HEK293 (cell line): Measurements from ENCODE around the gene RNF43.

Experiments used
- CTCF ChIA-PET: fragments of 350-600 bp; formaldehyde crosslinking; extraction: SDS; loops from one replicate; lab custom pipeline; 2021; ENCODE audit warnings: antibody characterized with exemption; lab: Yijun Ruan, JAX
- POLR2A ChIA-PET: fragments of 300-600 bp; formaldehyde crosslinking; extraction: SDS; loops from one replicate; lab custom pipeline; 2020; ENCODE audit warnings: antibody characterized with exemption, inconsistent platforms; lab: Yijun Ruan, JAX
- H3K27ac ChIP-seq: fragments of 200-500 bp; sonication (Bioruptor generic); 2 replicates; pipeline ENCODE4 v1.5.1; 2014; ENCODE audit warnings: low read depth, low read length, control low read depth, inconsistent platforms; ENCODE audit errors: extremely low read depth
- H3K36me3 ChIP-seq, 2 experiments: fragments of 200-500 bp in 1 of 2; sonication (Bioruptor generic) in 1 of 2; 1 replicate in 1 of 2; 2 replicates in 1 of 2; pipeline ENCODE4 v1.5.1; 2014 to 2017; ENCODE audit warnings: inconsistent platforms in 2 of 2, low read length in 2 of 2; ENCODE audit not compliant: control insufficient read depth in 2 of 2, insufficient read depth in 1 of 2
- H3K4me1 ChIP-seq: fragments of 200-500 bp; sonication (Bioruptor generic); 2 replicates; pipeline ENCODE4 v1.5.1; 2014; ENCODE audit warnings: mild to moderate bottlenecking, low read length, inconsistent platforms; ENCODE audit not compliant: control insufficient read depth, insufficient read depth
- H3K4me3 ChIP-seq: 2 replicates; pipeline ENCODE4 v1.5.1; 2011; ENCODE audit warnings: low read depth, mild to moderate bottlenecking, control low read depth, low read length, moderate library complexity
- H3K9me3 ChIP-seq: fragments of 200-500 bp; sonication (Bioruptor generic); 2 replicates; pipeline ENCODE4 v1.5.1; 2014; ENCODE audit warnings: low read depth, low read length, inconsistent platforms; ENCODE audit not compliant: control insufficient read depth, insufficient read depth
- KLF1 ChIP-seq: fragments of 450-650 bp; formaldehyde crosslinking; IDR thresholded peaks from 2 replicates; pipeline ENCODE4 v1.5.1; 2016; ENCODE audit warnings: missing biosample characterization, missing genetic modification characterization
- SCRT1 ChIP-seq: fragments of 450-650 bp; formaldehyde crosslinking; IDR thresholded peaks from 2 replicates; pipeline ENCODE4 v1.5.1; 2016; ENCODE audit warnings: missing biosample characterization, missing genetic modification characterization, borderline replicate concordance
- SCRT2 ChIP-seq: fragments of 450-650 bp; formaldehyde crosslinking; IDR thresholded peaks from 2 replicates; pipeline ENCODE4 v1.5.1; 2016; ENCODE audit warnings: missing biosample characterization, missing genetic modification characterization
- SP7 ChIP-seq: fragments of 450-650 bp; formaldehyde crosslinking; IDR thresholded peaks from 2 replicates; pipeline ENCODE4 v1.5.1; 2016; ENCODE audit warnings: missing biosample characterization, missing genetic modification characterization
- ZIC2 ChIP-seq: fragments of 450-650 bp; formaldehyde crosslinking; IDR thresholded peaks from 2 replicates; pipeline ENCODE4 v1.5.1; 2016; ENCODE audit warnings: missing biosample characterization, missing genetic modification characterization
- ZNF114 ChIP-seq: fragments of 450-650 bp; formaldehyde crosslinking; IDR thresholded peaks from 2 replicates; pipeline ENCODE4 v1.5.0; 2017; ENCODE audit warnings: missing biosample characterization, missing genetic modification characterization
- ZNF174 ChIP-seq: fragments of 450-650 bp; formaldehyde crosslinking; IDR thresholded peaks from 2 replicates; pipeline ENCODE4 v1.5.0; 2017; ENCODE audit warnings: missing biosample characterization, mild to moderate bottlenecking, missing genetic modification characterization
- ZNF175 ChIP-seq: fragments of 450-650 bp; formaldehyde crosslinking; IDR thresholded peaks from 2 replicates; pipeline ENCODE4 v1.5.1; 2016; ENCODE audit warnings: missing biosample characterization, missing genetic modification characterization
- ZNF24 ChIP-seq: fragments of 450-650 bp; formaldehyde crosslinking; IDR thresholded peaks from 2 replicates; pipeline ENCODE4 v1.5.1; 2016; ENCODE audit warnings: missing biosample characterization, missing genetic modification characterization
- ZNF292 ChIP-seq: fragments of 450-650 bp; formaldehyde crosslinking; IDR thresholded peaks from 2 replicates; pipeline ENCODE4 v1.5.1; 2016; ENCODE audit warnings: low read depth, missing biosample characterization, missing genetic modification characterization, borderline replicate concordance
- ZNF324 ChIP-seq: fragments of 450-650 bp; formaldehyde crosslinking; IDR thresholded peaks from 2 replicates; pipeline ENCODE4 v1.5.1; 2016; ENCODE audit warnings: missing biosample characterization, missing genetic modification characterization
- ZNF335 ChIP-seq: fragments of 450-650 bp; formaldehyde crosslinking; conservative IDR thresholded peaks from 2 replicates; pipeline ENCODE4 v1.5.1; 2016; ENCODE audit warnings: missing biosample characterization, missing genetic modification characterization
- ZNF362 ChIP-seq: fragments of 450-650 bp; formaldehyde crosslinking; IDR thresholded peaks from 2 replicates; pipeline ENCODE4 v1.5.1; 2016; ENCODE audit warnings: missing biosample characterization, missing genetic modification characterization
- ZNF561 ChIP-seq: fragments of 450-650 bp; IDR thresholded peaks from 2 replicates; pipeline ENCODE4 v1.5.1; 2018; ENCODE audit warnings: missing biosample characterization, missing genetic modification characterization, borderline replicate concordance
- ZNF585B ChIP-seq: fragments of 450-650 bp; formaldehyde crosslinking; IDR thresholded peaks from 2 replicates; pipeline ENCODE4 v1.5.1; 2016; ENCODE audit warnings: missing biosample characterization, missing genetic modification characterization
- ZNF692 ChIP-seq: fragments of 450-650 bp; formaldehyde crosslinking; IDR thresholded peaks from 2 replicates; pipeline ENCODE4 v1.5.1; 2016; ENCODE audit warnings: missing biosample characterization, missing genetic modification characterization
- ZNF768 ChIP-seq: fragments of 450-650 bp; formaldehyde crosslinking; IDR thresholded peaks from 2 replicates; pipeline ENCODE4 v1.5.1; 2018; ENCODE audit warnings: missing biosample characterization, mild to moderate bottlenecking, missing genetic modification characterization
- TF ChIP-seq, protein P1 (sequence below): fragments of 450-650 bp; formaldehyde crosslinking; IDR thresholded peaks from 2 replicates; pipeline ENCODE4 v1.5.1; 2016; ENCODE audit warnings: missing biosample characterization, missing genetic modification characterization, borderline replicate concordance
- TF ChIP-seq, protein P2 (sequence below): fragments of 450-650 bp; formaldehyde crosslinking; IDR thresholded peaks from 2 replicates; pipeline ENCODE4; 2016; ENCODE audit warnings: missing biosample characterization, missing genetic modification characterization
- TF ChIP-seq, protein P3 (sequence below): fragments of 450-650 bp; formaldehyde crosslinking; IDR thresholded peaks from 2 replicates; pipeline ENCODE4 v1.5.1; 2016; ENCODE audit warnings: missing biosample characterization, missing genetic modification characterization
- TF ChIP-seq, protein P4 (sequence below): fragments of 450-650 bp; formaldehyde crosslinking; IDR thresholded peaks from 2 replicates; pipeline ENCODE4 v1.5.1; 2016; ENCODE audit warnings: missing biosample characterization, missing genetic modification characterization
- TF ChIP-seq, protein P5 (sequence below): fragments of 450-650 bp; formaldehyde crosslinking; IDR thresholded peaks from 2 replicates; pipeline ENCODE4 v1.5.1; 2016; ENCODE audit warnings: missing biosample characterization, missing genetic modification characterization

RNF43 gene

DNA sequence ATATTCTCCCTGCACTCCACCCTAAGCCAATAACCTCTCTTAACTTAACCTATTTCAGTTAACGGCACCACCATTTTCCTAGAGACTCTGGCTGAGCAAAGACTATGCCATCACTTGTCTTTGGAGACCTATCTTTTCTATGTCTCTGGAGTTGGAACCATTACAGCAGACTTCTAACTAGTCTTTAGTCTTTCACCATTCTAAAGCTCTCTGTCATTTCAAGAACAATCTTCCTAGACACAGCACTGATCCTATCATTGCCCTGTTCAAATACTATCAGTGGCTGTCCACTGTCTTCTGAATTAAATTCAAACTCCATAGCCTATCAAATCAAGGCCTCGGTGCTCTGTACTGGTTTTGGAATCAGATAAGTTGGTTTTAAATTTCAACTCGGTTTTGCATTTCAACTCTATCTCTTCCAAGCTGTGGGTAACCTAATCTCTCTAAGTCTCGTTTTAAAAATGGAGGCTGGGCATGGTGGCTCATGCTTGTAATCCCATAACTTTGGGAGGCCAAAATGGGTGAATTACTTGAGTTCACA lies 31.9 kb downstream of the RNF43 start (continued):
- TF ChIP-seq, protein P1, sequence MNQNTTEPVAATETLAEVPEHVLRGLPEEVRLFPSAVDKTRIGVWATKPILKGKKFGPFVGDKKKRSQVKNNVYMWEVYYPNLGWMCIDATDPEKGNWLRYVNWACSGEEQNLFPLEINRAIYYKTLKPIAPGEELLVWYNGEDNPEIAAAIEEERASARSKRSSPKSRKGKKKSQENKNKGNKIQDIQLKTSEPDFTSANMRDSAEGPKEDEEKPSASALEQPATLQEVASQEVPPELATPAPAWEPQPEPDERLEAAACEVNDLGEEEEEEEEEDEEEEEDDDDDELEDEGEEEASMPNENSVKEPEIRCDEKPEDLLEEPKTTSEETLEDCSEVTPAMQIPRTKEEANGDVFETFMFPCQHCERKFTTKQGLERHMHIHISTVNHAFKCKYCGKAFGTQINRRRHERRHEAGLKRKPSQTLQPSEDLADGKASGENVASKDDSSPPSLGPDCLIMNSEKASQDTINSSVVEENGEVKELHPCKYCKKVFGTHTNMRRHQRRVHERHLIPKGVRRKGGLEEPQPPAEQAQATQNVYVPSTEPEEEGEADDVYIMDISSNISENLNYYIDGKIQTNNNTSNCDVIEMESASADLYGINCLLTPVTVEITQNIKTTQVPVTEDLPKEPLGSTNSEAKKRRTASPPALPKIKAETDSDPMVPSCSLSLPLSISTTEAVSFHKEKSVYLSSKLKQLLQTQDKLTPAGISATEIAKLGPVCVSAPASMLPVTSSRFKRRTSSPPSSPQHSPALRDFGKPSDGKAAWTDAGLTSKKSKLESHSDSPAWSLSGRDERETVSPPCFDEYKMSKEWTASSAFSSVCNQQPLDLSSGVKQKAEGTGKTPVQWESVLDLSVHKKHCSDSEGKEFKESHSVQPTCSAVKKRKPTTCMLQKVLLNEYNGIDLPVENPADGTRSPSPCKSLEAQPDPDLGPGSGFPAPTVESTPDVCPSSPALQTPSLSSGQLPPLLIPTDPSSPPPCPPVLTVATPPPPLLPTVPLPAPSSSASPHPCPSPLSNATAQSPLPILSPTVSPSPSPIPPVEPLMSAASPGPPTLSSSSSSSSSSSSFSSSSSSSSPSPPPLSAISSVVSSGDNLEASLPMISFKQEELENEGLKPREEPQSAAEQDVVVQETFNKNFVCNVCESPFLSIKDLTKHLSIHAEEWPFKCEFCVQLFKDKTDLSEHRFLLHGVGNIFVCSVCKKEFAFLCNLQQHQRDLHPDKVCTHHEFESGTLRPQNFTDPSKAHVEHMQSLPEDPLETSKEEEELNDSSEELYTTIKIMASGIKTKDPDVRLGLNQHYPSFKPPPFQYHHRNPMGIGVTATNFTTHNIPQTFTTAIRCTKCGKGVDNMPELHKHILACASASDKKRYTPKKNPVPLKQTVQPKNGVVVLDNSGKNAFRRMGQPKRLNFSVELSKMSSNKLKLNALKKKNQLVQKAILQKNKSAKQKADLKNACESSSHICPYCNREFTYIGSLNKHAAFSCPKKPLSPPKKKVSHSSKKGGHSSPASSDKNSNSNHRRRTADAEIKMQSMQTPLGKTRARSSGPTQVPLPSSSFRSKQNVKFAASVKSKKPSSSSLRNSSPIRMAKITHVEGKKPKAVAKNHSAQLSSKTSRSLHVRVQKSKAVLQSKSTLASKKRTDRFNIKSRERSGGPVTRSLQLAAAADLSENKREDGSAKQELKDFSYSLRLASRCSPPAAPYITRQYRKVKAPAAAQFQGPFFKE (tag by site-specific recombination), result no peak
- TF ChIP-seq ZNF768 (tag by site-specific recombination) (no peak), KLF1 (no peak), ZNF561 (no peak), ZNF585B (tag by site-specific recombination) (peak; percentile 21; the same call in 1 of the 2 replicates), ZNF692 (tag by site-specific recombination) (no peak), SP7 (no peak), ZNF114 (tag by site-specific recombination) (no peak), ZNF24 (tag by site-specific recombination) (no peak), ZNF292 (tag by site-specific recombination) (no peak)
- TF ChIP-seq, protein P2, sequence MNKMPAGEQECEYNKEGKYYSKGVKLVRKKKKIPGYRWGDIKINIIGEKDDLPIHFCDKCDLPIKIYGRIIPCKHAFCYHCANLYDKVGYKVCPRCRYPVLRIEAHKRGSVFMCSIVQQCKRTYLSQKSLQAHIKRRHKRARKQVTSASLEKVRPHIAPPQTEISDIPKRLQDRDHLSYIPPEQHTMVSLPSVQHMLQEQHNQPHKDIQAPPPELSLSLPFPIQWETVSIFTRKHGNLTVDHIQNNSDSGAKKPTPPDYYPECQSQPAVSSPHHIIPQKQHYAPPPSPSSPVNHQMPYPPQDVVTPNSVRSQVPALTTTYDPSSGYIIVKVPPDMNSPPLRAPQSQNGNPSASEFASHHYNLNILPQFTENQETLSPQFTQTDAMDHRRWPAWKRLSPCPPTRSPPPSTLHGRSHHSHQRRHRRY (tag by site-specific recombination), result no peak
- TF ChIP-seq, protein P3, sequence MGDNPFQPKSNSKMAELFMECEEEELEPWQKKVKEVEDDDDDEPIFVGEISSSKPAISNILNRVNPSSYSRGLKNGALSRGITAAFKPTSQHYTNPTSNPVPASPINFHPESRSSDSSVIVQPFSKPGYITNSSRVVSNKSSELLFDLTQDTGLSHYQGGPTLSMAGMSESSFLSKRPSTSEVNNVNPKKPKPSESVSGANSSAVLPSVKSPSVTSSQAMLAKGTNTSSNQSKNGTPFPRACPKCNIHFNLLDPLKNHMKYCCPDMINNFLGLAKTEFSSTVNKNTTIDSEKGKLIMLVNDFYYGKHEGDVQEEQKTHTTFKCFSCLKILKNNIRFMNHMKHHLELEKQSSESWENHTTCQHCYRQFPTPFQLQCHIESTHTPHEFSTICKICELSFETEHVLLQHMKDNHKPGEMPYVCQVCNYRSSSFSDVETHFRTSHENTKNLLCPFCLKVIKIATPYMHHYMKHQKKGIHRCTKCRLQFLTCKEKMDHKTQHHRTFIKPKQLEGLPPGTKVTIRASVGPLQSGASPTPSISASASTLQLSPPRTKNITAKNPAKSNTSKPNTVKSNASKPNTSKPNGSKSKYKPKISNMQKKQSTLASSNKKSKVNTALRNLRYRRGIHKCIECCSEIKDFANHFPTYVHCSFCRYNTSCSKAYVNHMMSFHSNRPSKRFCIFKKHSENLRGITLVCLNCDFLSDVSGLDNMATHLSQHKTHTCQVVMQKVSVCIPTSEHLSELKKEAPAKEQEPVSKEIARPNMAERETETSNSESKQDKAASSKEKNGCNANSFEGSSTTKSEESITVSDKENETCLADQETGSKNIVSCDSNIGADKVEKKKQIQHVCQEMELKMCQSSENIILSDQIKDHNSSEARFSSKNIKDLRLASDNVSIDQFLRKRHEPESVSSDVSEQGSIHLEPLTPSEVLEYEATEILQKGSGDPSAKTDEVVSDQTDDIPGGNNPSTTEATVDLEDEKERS (tag by site-specific recombination), result no peak

DNA sequence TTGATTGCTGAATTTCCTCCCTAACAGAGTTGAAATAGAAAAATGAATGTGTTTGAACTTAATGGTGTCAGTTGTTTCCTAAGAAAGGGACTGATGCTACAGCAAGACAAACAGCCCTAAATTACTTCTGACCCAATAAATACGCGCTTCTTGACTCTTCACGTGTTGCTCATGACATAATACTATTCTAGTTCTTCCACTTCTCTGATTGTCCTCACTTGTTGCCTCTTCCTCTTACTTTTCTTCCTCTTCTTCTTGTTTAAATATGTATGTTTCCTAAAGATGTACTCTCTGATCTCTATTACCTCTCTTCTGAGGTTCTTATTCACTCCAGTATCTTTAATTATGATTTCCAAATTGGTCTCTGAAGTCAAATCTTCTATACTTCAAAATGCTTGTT lies 32.4 kb downstream of the RNF43 start:
- no peak overlapping the region for H3K4me3 ChIP-seq
- CTCF ChIA-PET, result interaction anchor here (1.2 kb wide), 1 partner anchor 69 kb away, joined by 3 read pairs; no protein-coding TSS in a partner anchor
- TF ChIP-seq, protein P4, sequence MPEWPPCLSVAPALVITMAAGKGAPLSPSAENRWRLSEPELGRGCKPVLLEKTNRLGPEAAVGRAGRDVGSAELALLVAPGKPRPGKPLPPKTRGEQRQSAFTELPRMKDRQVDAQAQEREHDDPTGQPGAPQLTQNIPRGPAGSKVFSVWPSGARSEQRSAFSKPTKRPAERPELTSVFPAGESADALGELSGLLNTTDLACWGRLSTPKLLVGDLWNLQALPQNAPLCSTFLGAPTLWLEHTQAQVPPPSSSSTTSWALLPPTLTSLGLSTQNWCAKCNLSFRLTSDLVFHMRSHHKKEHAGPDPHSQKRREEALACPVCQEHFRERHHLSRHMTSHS (tag by site-specific recombination), result no peak
- no peak for TF ChIP-seq ZNF324
- TF ChIP-seq SCRT1 (tag by site-specific recombination), result peak; percentile 55; the same call in 1 of the 2 replicates
- TF ChIP-seq SCRT2 (tag by site-specific recombination), result peak; percentile 81
- TF ChIP-seq, protein P5, sequence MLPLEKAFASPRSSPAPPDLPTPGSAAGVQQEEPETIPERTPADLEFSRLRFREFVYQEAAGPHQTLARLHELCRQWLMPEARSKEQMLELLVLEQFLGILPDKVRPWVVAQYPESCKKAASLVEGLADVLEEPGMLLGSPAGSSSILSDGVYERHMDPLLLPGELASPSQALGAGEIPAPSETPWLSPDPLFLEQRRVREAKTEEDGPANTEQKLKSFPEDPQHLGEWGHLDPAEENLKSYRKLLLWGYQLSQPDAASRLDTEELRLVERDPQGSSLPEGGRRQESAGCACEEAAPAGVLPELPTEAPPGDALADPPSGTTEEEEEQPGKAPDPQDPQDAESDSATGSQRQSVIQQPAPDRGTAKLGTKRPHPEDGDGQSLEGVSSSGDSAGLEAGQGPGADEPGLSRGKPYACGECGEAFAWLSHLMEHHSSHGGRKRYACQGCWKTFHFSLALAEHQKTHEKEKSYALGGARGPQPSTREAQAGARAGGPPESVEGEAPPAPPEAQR (tag by site-specific recombination), result no peak
- no peak for TF ChIP-seq ZIC2 (tag by site-specific recombination)
- TF ChIP-seq ZNF335 (tag by site-specific recombination), result no peak
- no peak for TF ChIP-seq ZNF174 (tag by site-specific recombination)
- no peak for TF ChIP-seq ZNF362
- no peak for TF ChIP-seq ZNF175 (tag by site-specific recombination)

More for the DNA sequence above, 32.4 kb downstream of the RNF43 start:
- H3K27ac ChIP-seq, result no peak overlapping the region
- H3K36me3 ChIP-seq, result no peaks in the 10 kb centered on the region
- H3K4me1 ChIP-seq, result peaks cover 35% of the 10 kb centered on the region
- no peaks in the 10 kb centered on the region for H3K9me3 ChIP-seq
- POLR2A ChIA-PET, result interaction anchor here (1.5 to 1.6 kb wide), 2 partner anchors 33 kb away, joined by 4 to 6 read pairs; partner anchors contain the start of genes RNF43 and SUPT4H1
